Neural progenitor cell (in vitro differentiated cells): ENCODE measurements around the gene TCEANC.

Experiments used
- EZH2 ChIP-seq: fragments of 200-600 bp; sonication (generic); IDR thresholded peaks from 2 replicates; pipeline ENCODE4 v1.6.1; 2017; ENCODE audit warnings: antibody characterized with exemption, mild to moderate bottlenecking, moderate library complexity
- EZH2phosphoT487 ChIP-seq: fragments of 200-600 bp; sonication (generic); IDR thresholded peaks from 2 replicates; pipeline ENCODE4 v1.6.1; 2017; ENCODE audit warnings: antibody characterized with exemption
- TF ChIP-seq, protein P1 (sequence below): fragments of 200-600 bp; sonication (generic); IDR thresholded peaks from 2 replicates; pipeline ENCODE4 v1.5.1; 2017; ENCODE audit warnings: antibody characterized with exemption, mild to moderate bottlenecking

DNA sequence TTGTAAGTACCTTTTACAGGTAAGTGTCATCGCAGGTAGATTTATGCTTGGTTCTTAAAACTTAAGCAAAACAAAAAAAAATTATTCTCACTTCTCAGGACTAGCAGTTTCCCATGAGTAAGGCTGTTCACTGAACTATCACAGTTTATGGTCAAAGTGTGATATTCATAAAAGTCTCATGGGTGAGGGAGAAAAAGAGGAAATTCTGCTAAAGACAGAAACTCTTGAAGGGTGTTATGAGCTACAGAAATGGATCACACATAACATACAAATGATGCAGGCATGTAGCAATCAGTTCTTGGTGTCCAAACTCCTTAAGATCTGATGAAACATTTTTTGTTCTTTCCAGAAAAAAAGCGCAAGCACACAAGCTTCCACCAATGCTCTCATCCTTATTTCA is 44.5 kb downstream of the TCEANC start:
- TF ChIP-seq, protein P1, sequence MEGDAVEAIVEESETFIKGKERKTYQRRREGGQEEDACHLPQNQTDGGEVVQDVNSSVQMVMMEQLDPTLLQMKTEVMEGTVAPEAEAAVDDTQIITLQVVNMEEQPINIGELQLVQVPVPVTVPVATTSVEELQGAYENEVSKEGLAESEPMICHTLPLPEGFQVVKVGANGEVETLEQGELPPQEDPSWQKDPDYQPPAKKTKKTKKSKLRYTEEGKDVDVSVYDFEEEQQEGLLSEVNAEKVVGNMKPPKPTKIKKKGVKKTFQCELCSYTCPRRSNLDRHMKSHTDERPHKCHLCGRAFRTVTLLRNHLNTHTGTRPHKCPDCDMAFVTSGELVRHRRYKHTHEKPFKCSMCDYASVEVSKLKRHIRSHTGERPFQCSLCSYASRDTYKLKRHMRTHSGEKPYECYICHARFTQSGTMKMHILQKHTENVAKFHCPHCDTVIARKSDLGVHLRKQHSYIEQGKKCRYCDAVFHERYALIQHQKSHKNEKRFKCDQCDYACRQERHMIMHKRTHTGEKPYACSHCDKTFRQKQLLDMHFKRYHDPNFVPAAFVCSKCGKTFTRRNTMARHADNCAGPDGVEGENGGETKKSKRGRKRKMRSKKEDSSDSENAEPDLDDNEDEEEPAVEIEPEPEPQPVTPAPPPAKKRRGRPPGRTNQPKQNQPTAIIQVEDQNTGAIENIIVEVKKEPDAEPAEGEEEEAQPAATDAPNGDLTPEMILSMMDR = no peak
- TF ChIP-seq EZH2 = no peak
- no peak for TF ChIP-seq EZH2phosphoT487
